ENCODE results near the gene KEL.

KEL gene

DNA sequence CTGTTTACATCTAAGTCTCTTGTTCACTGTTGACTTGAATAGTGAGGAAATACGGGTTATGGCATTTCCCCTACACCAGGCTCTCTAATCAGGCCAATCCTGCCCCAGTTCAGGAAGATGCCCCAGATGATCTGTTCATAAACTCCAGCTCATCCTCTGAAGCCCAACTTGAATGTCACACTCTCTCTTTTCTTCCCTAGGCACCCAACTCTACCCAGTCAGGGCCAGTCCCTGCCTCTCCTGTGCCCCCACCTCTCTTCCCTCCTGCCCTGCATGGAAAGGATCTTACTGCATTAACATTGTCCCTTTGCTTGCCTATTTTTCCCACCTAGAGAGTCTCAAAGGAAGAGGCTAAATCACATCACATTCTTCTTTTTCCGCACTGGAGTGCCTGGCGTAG is 66.0 kb downstream of the KEL start:
- no peak for TF ChIP-seq POLR2AphosphoS5 (IDR thresholded peaks at IDR 0.05; ENCODE audit: borderline replicate concordance, low read depth, low read length)
- TF ChIP-seq EZH2 (IDR thresholded peaks at IDR 0.05) = no peak
- TF ChIP-seq FOXP2 (optimal IDR thresholded peaks at IDR 0.05; ENCODE audit: control extremely low read depth, extremely low read length, insufficient read depth) = no peak
- Histone ChIP-seq H3K4me3 (no peak overlapping the region), H3K9me3 (ENCODE audit: low read depth, low read length) (no peaks in the 10 kb centered on the region), H3K9ac (ENCODE audit: insufficient read length) (no peak overlapping the region), H3K36me3 (ENCODE audit: insufficient read depth, low read length) (no peaks in the 10 kb centered on the region), H3K27ac (no peak overlapping the region)
- DNase-seq (ENCODE audit: low read depth, low spot score) = no peak

DNA sequence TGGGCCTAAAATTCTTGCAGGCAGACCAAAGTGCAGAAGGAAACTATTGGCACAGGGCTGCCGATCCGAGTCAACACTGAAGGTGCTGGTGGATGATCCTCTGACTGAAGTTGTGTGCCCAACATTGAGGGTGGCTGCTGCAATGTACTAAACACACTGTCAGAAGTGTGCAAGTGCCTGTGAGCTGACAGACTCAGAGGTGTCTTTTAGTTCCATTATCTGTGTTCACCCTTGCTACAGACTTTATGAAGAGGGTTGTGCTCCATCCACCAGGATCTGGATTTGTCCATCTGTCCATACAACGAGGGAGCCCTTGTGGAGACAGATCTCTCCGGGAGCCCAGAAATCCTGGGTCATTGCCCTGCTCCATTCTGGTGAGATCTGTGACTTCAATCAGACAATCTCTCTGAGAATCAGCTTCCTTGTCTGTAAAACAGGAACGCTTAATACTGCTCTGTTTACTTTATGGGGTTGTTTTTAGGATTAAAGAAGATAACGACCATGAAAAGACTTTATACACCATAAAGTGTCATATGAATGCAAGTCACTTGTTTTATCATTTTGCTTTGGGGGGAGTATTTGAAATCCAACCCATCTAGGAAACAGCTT is 67.1 kb downstream of the KEL start:
- TF ChIP-seq POLR2AphosphoS5 (IDR thresholded peaks at IDR 0.05; ENCODE audit: borderline replicate concordance, low read depth, low read length) (no peak), FOXP2 (optimal IDR thresholded peaks at IDR 0.05; ENCODE audit: control extremely low read depth, extremely low read length, insufficient read depth) (no peak), EZH2 (IDR thresholded peaks at IDR 0.05) (no peak)
- Histone ChIP-seq H3K4me3 (no peak overlapping the region), H3K36me3 (ENCODE audit: insufficient read depth, low read length) (no peaks in the 10 kb centered on the region), H3K27ac (no peak overlapping the region), H3K9me3 (ENCODE audit: low read depth, low read length) (no peaks in the 10 kb centered on the region), H3K9ac (ENCODE audit: insufficient read length) (no peak overlapping the region)
- DNase-seq (ENCODE audit: low read depth, low spot score) = no peak

DNA sequence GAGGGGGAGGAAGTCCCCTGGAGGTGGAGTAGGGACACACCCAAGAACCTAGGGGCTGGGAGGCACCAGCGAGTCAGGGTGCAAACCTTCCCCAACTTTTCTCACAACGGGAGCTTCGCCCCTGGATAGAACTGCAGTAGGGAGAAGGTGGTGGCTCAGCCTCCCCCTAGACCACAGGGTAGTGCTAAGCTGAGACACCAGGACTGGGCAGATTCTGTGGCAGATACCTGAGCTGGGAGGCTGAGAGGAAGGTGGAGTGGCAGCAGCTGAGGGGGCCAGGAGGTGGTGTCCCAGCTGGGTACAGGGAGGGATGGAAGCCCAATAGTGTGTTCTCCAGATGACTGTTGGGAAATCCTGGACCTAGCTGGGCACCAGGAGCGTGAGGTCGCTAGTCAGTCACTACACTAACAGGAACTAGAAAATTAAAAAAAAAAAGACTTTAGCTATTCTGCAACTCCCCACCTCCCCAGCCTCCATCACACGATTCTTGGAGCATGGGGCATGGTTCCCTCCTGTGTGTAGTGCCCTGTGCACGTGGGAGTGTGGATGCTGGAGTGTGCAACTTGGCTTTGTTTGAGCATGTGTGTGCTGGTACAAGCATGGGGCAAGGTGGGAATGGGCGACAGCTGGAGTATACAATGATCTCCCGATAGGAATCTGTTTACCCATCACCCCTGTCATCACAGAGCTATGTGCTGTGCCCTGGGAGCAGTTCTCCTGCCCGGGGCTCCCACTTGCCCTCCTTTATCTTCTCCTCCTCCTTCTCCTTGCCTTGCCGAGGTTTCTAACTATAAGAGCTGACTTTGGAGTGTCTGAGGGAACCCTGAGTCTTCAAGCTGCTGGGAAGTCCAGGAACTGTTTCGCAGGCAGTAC is 67.8 kb downstream of the KEL start:
- no peak for DNase-seq (ENCODE audit: low read depth, low spot score)
- H3K27ac ChIP-seq = no peak overlapping the region
- H3K9me3 ChIP-seq (ENCODE audit: low read depth, low read length) = no peaks in the 10 kb centered on the region
- no peaks in the 10 kb centered on the region for H3K36me3 ChIP-seq (ENCODE audit: insufficient read depth, low read length)
- H3K4me3 ChIP-seq = no peak overlapping the region
- TF ChIP-seq FOXP2 (optimal IDR thresholded peaks at IDR 0.05; ENCODE audit: control extremely low read depth, extremely low read length, insufficient read depth) (no peak), EZH2 (IDR thresholded peaks at IDR 0.05) (no peak), POLR2AphosphoS5 (IDR thresholded peaks at IDR 0.05; ENCODE audit: borderline replicate concordance, low read depth, low read length) (no peak)
- H3K9ac ChIP-seq (ENCODE audit: insufficient read length) = no peak overlapping the region

DNA sequence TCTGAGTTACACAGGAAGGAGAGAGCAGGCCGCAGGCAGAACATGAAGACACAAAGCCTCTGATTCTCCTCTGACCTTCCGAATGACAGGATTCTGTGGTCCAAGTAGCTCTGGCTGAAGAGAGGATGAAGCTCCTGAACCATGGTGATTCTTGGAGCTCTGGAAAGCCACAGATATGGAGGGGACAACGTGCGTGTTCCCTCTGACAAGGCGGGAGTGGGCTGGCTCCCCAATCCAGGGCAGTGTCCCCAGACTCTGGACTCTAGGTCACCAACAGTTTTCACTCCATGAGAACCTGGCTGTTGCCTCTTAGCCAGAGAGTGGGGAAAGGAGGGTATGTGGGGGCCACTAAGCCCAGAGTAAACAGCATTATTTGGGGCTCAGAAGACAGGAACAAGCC is 69.2 kb downstream of the KEL start:
- H3K27ac ChIP-seq = no peak overlapping the region
- no peak for TF ChIP-seq POLR2AphosphoS5 (IDR thresholded peaks at IDR 0.05; ENCODE audit: borderline replicate concordance, low read depth, low read length)
- TF ChIP-seq EZH2 (IDR thresholded peaks at IDR 0.05) = no peak
- TF ChIP-seq FOXP2 (optimal IDR thresholded peaks at IDR 0.05; ENCODE audit: control extremely low read depth, extremely low read length, insufficient read depth) = no peak

DNA sequence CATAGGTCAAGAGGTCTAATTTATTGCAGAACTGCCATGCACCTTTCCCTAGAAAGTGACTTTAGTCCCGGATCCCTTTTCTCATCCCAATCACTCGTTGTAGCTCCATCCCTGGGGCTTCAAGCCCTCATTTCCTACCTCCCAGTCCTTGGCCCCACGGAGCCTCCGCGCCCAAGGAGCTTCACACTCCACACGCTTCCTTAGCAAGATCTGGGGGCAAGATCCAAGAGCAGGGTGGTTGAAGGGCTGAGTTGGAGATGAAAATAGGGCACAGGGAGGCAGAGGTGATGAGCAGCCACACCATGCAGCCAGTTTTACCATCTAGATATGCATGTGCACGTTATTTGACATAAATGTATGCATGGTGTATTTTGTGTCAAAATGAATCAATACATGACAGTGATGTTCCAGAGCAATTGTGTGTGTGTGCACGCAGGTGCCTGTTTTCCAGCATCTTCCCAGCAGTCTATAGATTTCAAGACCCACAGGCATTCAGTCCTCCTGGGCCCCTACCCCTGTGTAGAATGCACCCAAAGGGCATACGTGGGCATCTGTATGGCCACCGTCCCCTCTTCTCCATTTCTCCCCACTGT is 70.6 kb downstream of the KEL start:
- Histone ChIP-seq H3K9ac (ENCODE audit: insufficient read length) (no peak overlapping the region), H3K9me3 (ENCODE audit: low read depth, low read length) (no peaks in the 10 kb centered on the region), H3K27ac (no peak overlapping the region), H3K36me3 (ENCODE audit: insufficient read depth, low read length) (no peaks in the 10 kb centered on the region), H3K4me3 (no peak overlapping the region)
- DNase-seq (ENCODE audit: low read depth, low spot score) = no peak
- TF ChIP-seq EZH2 (IDR thresholded peaks at IDR 0.05) (no peak), FOXP2 (optimal IDR thresholded peaks at IDR 0.05; ENCODE audit: control extremely low read depth, extremely low read length, insufficient read depth) (no peak), POLR2AphosphoS5 (IDR thresholded peaks at IDR 0.05; ENCODE audit: borderline replicate concordance, low read depth, low read length) (no peak)

More for the DNA sequence above, 69.2 kb downstream of the KEL start:
- no peak for DNase-seq (ENCODE audit: low read depth, low spot score)
- Histone ChIP-seq H3K9me3 (ENCODE audit: low read depth, low read length) (no peaks in the 10 kb centered on the region), H3K36me3 (ENCODE audit: insufficient read depth, low read length) (no peaks in the 10 kb centered on the region), H3K4me3 (no peak overlapping the region), H3K9ac (ENCODE audit: insufficient read length) (no peak overlapping the region)

Data from SK-N-MC (cell line).